GM21786 (cell line): ENCODE data around the gene NEIL3.
A peak's percentile ranks its signal among the peaks of the same experiment; 100 is the strongest.

Experiments used
- ATAC-seq: cut with Tn5 transposase; IDR thresholded peaks from one replicate; pipeline ENCODE4 v1.9.1; 2021; ENCODE audit not compliant: unreplicated experiment

NEIL3 gene

DNA sequence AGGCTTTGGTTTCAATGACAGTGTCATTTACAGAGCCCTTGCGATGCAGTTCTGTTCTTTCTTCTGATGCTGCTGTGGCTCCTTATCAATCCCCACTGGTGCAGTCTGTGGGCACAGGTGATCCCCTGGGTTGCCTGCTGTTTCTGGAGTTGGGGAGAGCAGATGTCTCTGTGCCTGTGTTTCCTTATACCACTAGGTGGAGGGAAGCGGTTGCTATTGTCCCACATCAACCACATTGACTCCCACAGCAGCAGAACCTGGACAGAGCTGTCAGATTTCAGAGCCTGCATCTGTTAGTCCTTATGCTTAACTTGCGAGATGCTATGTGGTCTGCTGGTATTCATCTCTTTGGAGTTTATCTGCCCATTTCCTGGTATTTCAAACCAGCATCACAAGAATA lies 57.7 kb downstream of the NEIL3 start:
- ATAC-seq: peak; percentile 56

DNA sequence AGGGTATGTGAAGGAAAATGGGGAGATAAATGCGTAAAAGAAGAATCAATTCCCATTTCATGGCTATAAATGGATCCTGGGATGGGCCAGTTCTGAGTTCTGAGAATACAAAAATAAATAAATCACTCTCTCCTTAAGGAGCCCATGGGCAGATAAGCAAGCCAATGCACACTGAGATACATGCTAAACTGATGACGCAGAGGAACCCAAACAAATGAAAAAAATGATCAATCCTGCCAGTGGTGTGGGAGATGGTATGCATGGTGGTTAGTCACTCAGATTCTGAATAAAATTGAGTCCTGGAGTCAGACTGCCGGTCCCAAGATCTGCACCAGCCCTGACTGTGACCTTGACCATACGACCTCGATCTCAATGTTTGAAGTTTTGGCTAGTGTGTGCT lies 59.7 kb downstream of the NEIL3 start:
- ATAC-seq: no peak

DNA sequence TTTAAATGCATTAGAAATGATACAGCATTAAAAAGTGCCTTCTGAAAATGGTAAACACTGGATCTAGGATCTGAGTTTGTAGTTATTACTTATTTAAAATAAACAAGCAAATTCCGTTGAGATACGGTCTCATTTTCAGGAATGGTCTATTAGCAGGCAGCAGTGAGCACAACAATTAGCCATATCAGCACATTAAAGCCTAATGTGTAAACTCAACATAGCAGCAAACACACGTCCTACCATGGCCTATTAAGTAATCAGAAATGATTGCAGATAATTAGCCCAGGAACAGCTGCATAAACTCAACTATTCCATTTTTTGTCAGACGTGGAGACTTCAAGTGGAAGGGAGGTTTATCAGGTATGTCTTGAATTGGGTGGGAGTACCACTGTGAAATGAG lies 61.8 kb downstream of the NEIL3 start:
- ATAC-seq: no peak

DNA sequence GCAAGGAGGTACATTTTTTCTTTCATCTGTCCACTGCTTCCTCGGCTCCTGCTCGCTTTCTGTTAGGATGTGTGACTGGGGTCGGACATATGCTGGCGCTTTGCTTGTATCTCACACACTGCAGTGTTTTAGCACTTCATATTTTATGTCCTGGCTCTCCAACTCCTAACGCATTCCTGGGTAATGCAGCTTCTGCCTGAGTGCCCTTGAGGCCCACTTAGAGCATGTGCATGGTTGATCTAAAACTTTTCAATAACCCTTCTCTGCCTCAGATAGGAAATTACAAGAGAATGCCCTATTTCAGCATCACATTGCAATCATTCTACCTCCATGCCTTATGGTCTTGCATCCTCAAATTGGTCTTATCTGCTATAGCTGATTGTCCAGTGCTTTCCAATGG lies 65.3 kb downstream of the NEIL3 start:
- ATAC-seq: no peak

DNA sequence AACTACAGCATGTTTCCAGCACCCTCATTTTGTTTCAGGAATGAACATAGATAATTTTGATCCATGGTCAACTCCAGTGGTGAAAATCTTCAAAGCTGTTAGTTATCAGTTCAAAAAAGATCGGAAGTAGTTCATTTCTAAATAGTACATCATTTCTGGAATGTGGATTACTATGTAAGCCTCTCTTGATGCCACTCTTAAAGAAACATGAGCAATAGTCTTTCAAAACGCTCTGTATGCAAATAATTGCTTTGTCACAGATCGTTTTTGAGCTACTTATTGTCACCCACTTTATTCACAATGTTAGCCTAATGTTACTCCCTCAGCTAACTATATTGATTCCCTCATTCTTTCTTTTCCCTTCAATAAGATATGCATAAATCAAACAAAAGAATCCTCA lies 65.7 kb downstream of the NEIL3 start:
- no peak for ATAC-seq

- ATAC-seq: no peak
Measured at GRCh38 chr4:177376024-177376423, 66.3 kb downstream of the NEIL3 start.

GRCh38 chr4:177380730-177381287 lies 71.1 kb downstream of the NEIL3 start:
- no peak for ATAC-seq

DNA sequence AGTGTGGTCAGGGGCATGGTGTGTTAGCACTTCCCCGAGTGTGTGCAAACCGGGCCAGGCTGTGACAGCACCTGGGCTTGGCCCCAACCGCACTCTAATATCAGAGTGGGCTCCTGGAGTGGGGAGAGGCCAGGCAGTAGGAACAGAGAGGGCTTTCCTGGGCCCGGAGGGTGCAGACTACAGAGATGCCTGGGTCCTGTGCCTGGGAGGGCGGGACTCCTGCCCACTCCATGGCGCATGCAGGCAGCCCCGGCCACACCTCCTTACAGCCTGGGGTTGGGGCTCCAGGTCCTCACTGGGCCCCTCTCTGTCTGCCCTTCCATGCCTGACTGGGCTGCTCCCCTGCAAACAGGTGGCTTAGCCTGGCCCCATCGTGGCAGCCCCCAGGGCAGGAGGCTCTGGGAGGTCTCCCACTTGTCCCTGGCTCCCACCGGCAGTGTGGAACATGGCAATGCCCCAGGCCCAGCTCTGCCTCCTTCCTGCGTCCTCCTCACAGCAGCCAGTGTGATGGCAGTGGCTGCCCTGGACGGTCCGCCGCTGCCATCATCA lies 72.2 kb downstream of the NEIL3 start:
- ATAC-seq: no peak

DNA sequence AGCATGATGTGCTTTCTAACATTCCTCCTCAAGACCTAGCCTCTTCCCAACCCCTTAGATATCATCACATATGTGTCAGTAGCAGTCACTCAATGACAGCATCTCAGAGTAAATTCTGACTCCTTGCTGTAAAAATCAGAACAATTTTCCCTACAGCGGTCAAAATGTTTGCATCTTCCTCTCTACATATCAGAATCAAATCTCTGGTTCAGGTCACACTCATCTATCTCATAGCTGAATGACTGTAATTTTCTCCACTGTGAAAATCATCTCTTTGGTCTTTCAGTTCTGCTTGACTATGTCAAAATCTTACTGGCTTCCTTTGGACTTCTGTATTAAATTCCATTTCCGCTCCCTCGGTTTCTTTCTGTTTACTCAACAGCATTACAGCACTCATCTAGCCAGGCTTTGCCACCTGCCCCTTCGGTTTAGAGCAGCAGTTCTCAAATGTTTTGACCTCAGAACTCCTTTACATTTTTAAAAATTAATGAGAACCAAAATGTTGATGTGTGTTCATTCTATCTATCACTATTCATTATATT lies 75.3 kb downstream of the NEIL3 start:
- no peak for ATAC-seq

- ATAC-seq: no peak
Measured at GRCh38 chr4:177385576-177386277, 76.1 kb downstream of the NEIL3 start.

DNA sequence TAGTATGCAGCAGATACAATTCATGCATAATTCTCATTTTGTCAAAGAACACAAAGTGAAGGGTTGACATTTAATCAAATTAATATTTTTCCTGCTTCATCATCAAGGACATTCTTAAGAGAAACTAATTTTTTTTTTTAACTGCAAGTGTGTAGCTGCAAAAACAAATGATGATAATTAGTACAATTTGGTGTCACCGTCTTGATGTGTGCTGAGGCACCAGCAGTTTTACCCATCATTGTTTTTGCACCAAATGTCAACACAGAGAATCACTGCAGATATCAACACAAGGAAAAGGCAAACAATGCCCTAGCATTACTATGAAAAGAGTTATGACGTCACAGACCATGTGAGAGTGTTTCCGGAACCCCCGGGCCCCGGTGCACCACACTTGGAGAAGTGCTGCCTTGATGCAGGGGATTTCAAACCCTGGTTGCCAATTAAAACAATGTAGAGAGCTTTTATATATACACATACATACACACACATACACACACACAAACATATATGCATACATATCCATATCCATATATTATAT lies 76.7 kb downstream of the NEIL3 start:
- no peak for ATAC-seq

GRCh38 chr4:177391287-177391686 lies 81.6 kb downstream of the NEIL3 start:
- no peak for ATAC-seq

- no peak for ATAC-seq
Measured at GRCh38 chr4:177391953-177392352, 82.3 kb downstream of the NEIL3 start.

DNA sequence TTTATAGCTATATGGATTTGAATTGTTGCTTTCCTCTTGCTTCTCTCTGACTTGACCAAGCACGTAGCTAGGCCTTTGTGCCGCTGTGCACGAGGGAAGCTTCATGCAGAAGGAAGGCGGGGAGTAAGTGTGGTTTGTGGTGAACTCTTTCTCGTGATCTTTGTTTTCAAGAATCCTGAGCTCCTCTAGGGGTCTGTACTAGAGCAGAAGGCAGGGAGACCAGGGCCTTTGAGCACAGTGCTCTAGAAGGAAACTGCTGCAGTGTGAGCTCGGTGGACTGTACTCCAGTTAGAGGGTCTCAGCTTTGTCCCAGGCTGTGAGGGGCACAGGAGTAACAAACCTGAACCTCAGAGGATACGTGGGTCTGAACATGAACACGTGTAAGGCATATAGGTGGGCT lies 83.6 kb downstream of the NEIL3 start:
- ATAC-seq: peak; percentile 61

DNA sequence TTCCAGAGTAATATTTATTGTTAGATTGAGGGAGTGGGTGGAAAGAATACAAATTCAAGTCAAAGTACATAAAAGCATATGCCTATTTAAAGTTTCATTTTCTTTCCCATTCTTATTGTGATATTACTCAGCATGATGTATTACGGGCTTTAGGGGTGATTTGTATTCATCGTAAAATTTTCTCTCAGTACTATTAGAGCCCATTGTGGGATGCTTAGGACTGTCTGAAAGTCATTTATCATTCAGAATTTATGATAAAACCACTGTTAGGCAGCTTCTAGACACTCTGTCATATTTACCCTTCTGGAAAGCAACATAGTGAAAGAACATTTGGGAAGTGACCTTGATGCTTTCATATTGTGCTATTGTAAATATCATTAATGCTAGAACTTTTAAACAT lies 86.7 kb downstream of the NEIL3 start:
- no peak for ATAC-seq

GRCh38 chr4:177400030-177400429 lies 90.4 kb downstream of the NEIL3 start:
- no peak for ATAC-seq

GRCh38 chr4:177401658-177402273 lies 92.1 kb downstream of the NEIL3 start:
- no peak for ATAC-seq

- ATAC-seq: no peak
Measured at GRCh38 chr4:177403746-177404145, 94.1 kb downstream of the NEIL3 start.

DNA sequence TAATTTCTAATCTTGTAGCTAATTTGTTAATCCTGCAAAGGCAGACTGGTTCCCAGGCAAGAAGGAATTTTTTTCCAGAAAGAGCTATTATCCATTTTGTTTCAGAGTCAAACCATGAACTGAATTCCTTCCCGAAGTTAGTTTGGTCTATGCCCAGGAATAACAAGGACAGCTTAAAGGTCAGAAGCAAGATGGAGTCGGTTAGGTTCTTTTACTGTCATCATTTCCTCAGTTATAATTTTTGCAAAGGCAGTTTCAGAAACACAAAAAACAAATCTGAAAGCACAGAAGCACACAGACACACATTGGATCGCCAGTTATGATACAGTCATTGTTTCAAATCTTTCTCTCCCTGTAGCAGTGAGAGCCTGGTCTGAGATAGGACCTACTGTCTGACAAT lies 94.7 kb downstream of the NEIL3 start:
- ATAC-seq: no peak

DNA sequence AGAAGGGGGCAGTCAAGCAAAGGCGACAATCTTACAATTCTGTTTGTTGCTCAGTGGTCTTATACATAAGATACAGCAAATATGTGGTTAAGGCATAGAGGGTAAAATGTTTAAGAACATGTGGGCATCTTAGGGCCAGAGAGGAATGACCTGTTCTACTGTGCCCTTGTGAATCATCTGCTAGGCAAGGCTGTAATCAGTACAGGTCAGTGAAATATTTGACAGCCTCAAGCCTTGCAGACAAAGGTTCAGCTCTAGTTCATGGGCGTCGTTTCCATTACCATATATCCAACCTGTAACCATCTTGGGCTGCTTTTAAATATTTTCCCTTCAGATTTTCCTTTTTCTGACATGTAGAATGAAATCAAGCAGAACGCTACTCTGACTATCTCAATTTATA lies 95.3 kb downstream of the NEIL3 start:
- no peak for ATAC-seq

- no peak for ATAC-seq
Measured at GRCh38 chr4:177405508-177405907, 95.8 kb downstream of the NEIL3 start.

DNA sequence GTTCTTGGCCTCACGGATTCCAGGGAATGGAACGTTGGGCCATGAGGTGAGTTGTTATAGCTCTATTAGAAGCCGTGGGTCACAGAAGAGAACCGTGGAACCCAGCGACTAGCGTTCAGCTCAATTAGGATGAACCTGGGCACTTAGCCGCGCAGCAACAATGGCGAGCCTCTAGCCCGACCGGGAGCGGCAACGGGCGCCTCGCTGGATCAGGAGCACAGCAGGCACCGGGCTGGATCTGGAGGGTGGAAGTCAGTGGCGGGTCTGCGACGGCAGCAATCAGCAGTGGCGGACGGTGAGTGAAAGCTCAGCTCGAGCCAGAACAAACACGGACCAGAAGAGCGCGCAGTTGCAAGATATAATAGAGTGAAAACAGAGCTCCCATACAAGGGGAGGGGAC lies 98.3 kb downstream of the NEIL3 start:
- ATAC-seq: no peak
